ENCODE results near the gene TRABD2B. TPM values are rescaled to one million over a fixed set of nuclear protein-coding genes. Genes with fewer than 3 reads are reported as not detected.

TRABD2B gene
- total RNA-seq, 1 donor: under 0.01 TPM

DNA sequence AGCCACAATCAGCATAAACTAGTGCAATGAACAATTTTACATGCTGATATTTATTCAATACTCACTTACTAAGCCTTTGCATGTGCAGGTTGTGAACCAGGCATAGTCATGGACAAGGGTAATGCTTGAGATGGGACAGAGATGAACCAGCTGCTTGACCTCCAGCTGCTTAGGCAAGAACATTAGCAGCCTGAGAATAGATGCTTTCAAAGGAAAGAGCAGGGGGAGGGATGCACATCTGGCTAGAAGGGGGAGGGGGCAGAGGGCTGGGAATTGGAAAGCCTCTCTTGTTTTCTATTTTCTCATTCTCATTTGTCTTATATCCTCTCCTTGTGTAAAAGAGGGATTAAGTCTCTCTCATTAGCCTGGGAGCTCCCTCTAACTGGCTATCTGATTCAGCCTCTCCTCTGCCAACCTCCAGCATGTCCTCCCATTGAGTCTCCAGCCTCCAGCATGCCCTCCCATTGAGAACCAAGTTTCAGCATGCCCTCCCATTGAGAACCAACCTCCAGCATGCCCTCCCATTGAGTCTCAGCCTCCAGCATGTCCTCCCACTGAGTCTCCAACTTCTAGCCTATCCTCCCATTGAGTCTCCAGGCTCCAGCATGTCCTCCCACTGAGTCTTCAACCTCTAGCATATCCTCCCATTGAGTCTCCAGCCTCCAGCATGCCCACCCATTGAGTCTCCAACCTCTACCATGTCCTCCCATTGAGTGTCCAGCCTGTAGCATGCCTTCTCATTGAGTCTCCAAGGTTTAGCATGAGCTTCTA lies 38.4 kb upstream of the TRABD2B start:
- peaks cover 13% of the 10 kb centered on the region for H3K4me1 ChIP-seq (ENCODE audit: insufficient read depth, low read length)
- DNase-seq (ENCODE audit: insufficient read length, low spot score, missing footprints): no peak
- peaks cover 3% of the 10 kb centered on the region for H4K20me1 ChIP-seq (ENCODE audit: insufficient read depth, low read length)
- no peaks in the 10 kb centered on the region for H3K79me2 ChIP-seq (ENCODE audit: insufficient read depth, low read length)
- peaks cover 1% of the 10 kb centered on the region for H3K27me3 ChIP-seq (ENCODE audit: insufficient read depth, low read length)
- H3K27ac ChIP-seq (ENCODE audit: low read depth, low read length): no peak overlapping the region
- H3K4me2 ChIP-seq (ENCODE audit: insufficient read depth, low read length): no peak overlapping the region
- no peak for TF ChIP-seq CTCF (IDR thresholded peaks at IDR 0.05; ENCODE audit: extremely low read depth, low read depth, low read length)
- no peak overlapping the region for H3K4me3 ChIP-seq (ENCODE audit: insufficient read depth, low read length)
- H2AFZ ChIP-seq (ENCODE audit: low read length): no peak overlapping the region
- H3K36me3 ChIP-seq (ENCODE audit: insufficient read depth, low read length): no peaks in the 10 kb centered on the region
- no peaks in the 10 kb centered on the region for H3K9me3 ChIP-seq (ENCODE audit: low read depth, low read length)

- H3K36me3 ChIP-seq (ENCODE audit: insufficient read depth, low read length): no peaks in the 10 kb centered on the region
- no peak overlapping the region for H3K27ac ChIP-seq (ENCODE audit: low read depth, low read length)
- H3K27me3 ChIP-seq (ENCODE audit: insufficient read depth, low read length): no peaks in the 10 kb centered on the region
- DNase-seq (ENCODE audit: insufficient read length, low spot score, missing footprints): no peak
- H3K4me1 ChIP-seq (ENCODE audit: insufficient read depth, low read length): peaks cover 4% of the 10 kb centered on the region
- no peak overlapping the region for H3K4me2 ChIP-seq (ENCODE audit: insufficient read depth, low read length)
- H4K20me1 ChIP-seq (ENCODE audit: insufficient read depth, low read length): peaks cover 3% of the 10 kb centered on the region
- H3K4me3 ChIP-seq (ENCODE audit: insufficient read depth, low read length): no peak overlapping the region
- H3K9me3 ChIP-seq (ENCODE audit: low read depth, low read length): no peaks in the 10 kb centered on the region
- H3K79me2 ChIP-seq (ENCODE audit: insufficient read depth, low read length): no peaks in the 10 kb centered on the region
- no peak overlapping the region for H2AFZ ChIP-seq (ENCODE audit: low read length)
- no peak for TF ChIP-seq CTCF (IDR thresholded peaks at IDR 0.05; ENCODE audit: extremely low read depth, low read depth, low read length)
Observed at GRCh38 chr1:48033495-48034045, 36.4 kb upstream of the TRABD2B start.

DNA sequence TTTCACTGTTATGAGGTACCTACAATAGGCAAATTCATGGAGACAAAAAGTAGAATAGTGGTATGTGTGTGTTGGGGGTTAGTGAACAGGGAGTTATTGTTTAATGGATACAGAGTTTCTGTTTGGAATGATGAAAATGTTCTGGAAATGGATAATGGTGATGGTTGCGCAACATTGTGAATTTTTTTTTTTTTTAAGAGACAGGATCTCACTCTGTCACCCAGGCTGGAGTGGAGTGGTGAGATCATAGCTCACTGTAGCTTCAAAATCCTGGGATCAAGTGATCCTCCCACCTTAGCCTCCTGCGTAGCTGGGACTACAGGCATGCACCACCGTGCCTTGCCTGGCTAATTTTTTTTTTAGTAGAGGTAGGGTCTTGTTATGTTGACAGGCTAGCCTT lies 34.5 kb upstream of the TRABD2B start:
- Histone ChIP-seq H3K4me3 (ENCODE audit: insufficient read depth, low read length) (no peak overlapping the region), H2AFZ (ENCODE audit: low read length) (no peak overlapping the region)
- no peak for DNase-seq (ENCODE audit: insufficient read length, low spot score, missing footprints)

More for the DNA sequence above, 34.5 kb upstream of the TRABD2B start:
- no peak overlapping the region for H3K4me2 ChIP-seq (ENCODE audit: insufficient read depth, low read length)
- no peaks in the 10 kb centered on the region for H3K79me2 ChIP-seq (ENCODE audit: insufficient read depth, low read length)
- no peak overlapping the region for H3K27ac ChIP-seq (ENCODE audit: low read depth, low read length)
- H3K27me3 ChIP-seq (ENCODE audit: insufficient read depth, low read length): no peaks in the 10 kb centered on the region
- TF ChIP-seq CTCF (IDR thresholded peaks at IDR 0.05; ENCODE audit: extremely low read depth, low read depth, low read length): no peak
- no peaks in the 10 kb centered on the region for H4K20me1 ChIP-seq (ENCODE audit: insufficient read depth, low read length)
- H3K9me3 ChIP-seq (ENCODE audit: low read depth, low read length): no peaks in the 10 kb centered on the region
- no peaks in the 10 kb centered on the region for H3K36me3 ChIP-seq (ENCODE audit: insufficient read depth, low read length)
- peaks cover 4% of the 10 kb centered on the region for H3K4me1 ChIP-seq (ENCODE audit: insufficient read depth, low read length)

Measured in osteoblast (primary cell).